Trophoblast cell (in vitro differentiated cells and primary cell): ENCODE measurements around the gene NDUFV3.
A peak's percentile ranks its signal among the peaks of the same experiment; 100 is the strongest.

Experiments used
- DNase-seq, 2 donors: peaks; one replicate each; pipeline ENCODE4 v3.0.0-alpha.2; 2016
- H2AFZ ChIP-seq: 2 replicates; pipeline ENCODE4 v1.6.1; 2013; ENCODE audit warnings: low read length, moderate library complexity, mild to moderate bottlenecking; ENCODE audit not compliant: insufficient read depth, poor library complexity
- H2AK5ac ChIP-seq: 2 replicates; pipeline ENCODE4 v1.6.1; 2013; ENCODE audit warnings: mild to moderate bottlenecking, low read length
- H2BK120ac ChIP-seq: 2 replicates; pipeline ENCODE4 v1.6.1; 2013; ENCODE audit warnings: low read length, mild to moderate bottlenecking, moderate library complexity; ENCODE audit not compliant: insufficient read depth, poor library complexity
- H2BK12ac ChIP-seq: 2 replicates; pipeline ENCODE4 v1.6.1; 2013; ENCODE audit warnings: mild to moderate bottlenecking, low read length, moderate library complexity
- H2BK5ac ChIP-seq: 2 replicates; pipeline ENCODE4 v1.6.1; 2013; ENCODE audit warnings: low read length, low read depth, moderate library complexity, mild to moderate bottlenecking; ENCODE audit not compliant: poor library complexity
- H3K14ac ChIP-seq: 2 replicates; pipeline ENCODE4 v1.6.1; 2013; ENCODE audit warnings: mild to moderate bottlenecking, low read length
- H3K18ac ChIP-seq: 2 replicates; pipeline ENCODE4 v1.6.1; 2013; ENCODE audit warnings: mild to moderate bottlenecking, low read length
- H3K23ac ChIP-seq: 2 replicates; pipeline ENCODE4 v1.6.1; 2013; ENCODE audit warnings: low read length
- H3K27ac ChIP-seq: 2 replicates; pipeline ENCODE4 v1.5.1; 2013; ENCODE audit warnings: low read depth, mild to moderate bottlenecking, inconsistent platforms, low read length, moderate library complexity
- H3K27me3 ChIP-seq: 2 replicates; pipeline ENCODE4 v1.6.1; 2013; ENCODE audit warnings: inconsistent platforms, mild to moderate bottlenecking, low read length, moderate library complexity; ENCODE audit not compliant: insufficient read depth
- H3K36me3 ChIP-seq, 2 experiments: 1 replicate in 1 of 2; 2 replicates in 1 of 2; pipeline ENCODE4 v1.6.1; 2013; ENCODE audit warnings: low read length in 2 of 2, mild to moderate bottlenecking in 2 of 2, moderate library complexity in 1 of 2; ENCODE audit not compliant: insufficient read depth in 2 of 2, control insufficient read depth in 1 of 2
- H3K4ac ChIP-seq: 2 replicates; pipeline ENCODE4 v1.6.1; 2013; ENCODE audit warnings: low read depth, mild to moderate bottlenecking, low read length, moderate library complexity
- H3K4me1 ChIP-seq, 2 experiments: 1 replicate in 1 of 2; 2 replicates in 1 of 2; pipeline ENCODE4 v1.6.1; 2013; ENCODE audit warnings: low read length in 2 of 2, mild to moderate bottlenecking in 2 of 2, moderate library complexity in 1 of 2; ENCODE audit not compliant: insufficient read depth in 2 of 2, control insufficient read depth in 1 of 2
- H3K4me2 ChIP-seq: 2 replicates; pipeline ENCODE4 v1.6.1; 2013; ENCODE audit warnings: inconsistent platforms, mild to moderate bottlenecking, low read length, moderate library complexity
- H3K4me3 ChIP-seq: 2 replicates; pipeline ENCODE4 v1.5.1; 2013; ENCODE audit warnings: mild to moderate bottlenecking, low read depth, low read length, inconsistent platforms
- H3K79me1 ChIP-seq: one replicate; pipeline ENCODE4 v1.6.1; 2013; ENCODE audit warnings: low read length
- H3K79me2 ChIP-seq: 2 replicates; pipeline ENCODE4 v1.6.1; 2013; ENCODE audit warnings: low read length, mild to moderate bottlenecking; ENCODE audit not compliant: control insufficient read depth, insufficient read depth, poor library complexity
- H3K9ac ChIP-seq: 2 replicates; pipeline ENCODE4 v1.6.1; 2013; ENCODE audit warnings: mild to moderate bottlenecking, low read length
- H3K9me3 ChIP-seq: 2 replicates; pipeline ENCODE4 v1.6.1; 2013; ENCODE audit warnings: low read depth, mild to moderate bottlenecking, control low read depth, inconsistent platforms, low read length; ENCODE audit not compliant: insufficient read depth
- H4K12ac ChIP-seq: 2 replicates; pipeline ENCODE4 v1.6.1; 2013; ENCODE audit warnings: low read depth, mild to moderate bottlenecking, low read length, moderate library complexity
- H4K8ac ChIP-seq: 2 replicates; pipeline ENCODE4 v1.6.1; 2013; ENCODE audit warnings: low read depth, mild to moderate bottlenecking, low read length, moderate library complexity
- H4K91ac ChIP-seq: one replicate; pipeline ENCODE4 v1.6.1; 2013; ENCODE audit warnings: low read depth, mild to moderate bottlenecking, low read length, moderate library complexity
- WGBS: extraction: QIAGEN DNeasy Blood & Tissue Kit; methylation state at CpG from one replicate; pipeline ENCODE4 v1.1.7; 2013; ENCODE audit warnings: missing lambda C conversion rate; ENCODE audit not compliant: insufficient read length, insufficient coverage; ENCODE audit errors: extremely low coverage; 5-methylcytosine and 5-hydroxymethylcytosine counted together

NDUFV3 gene

GRCh38 chr21:42849759-42850412 is 43.2 kb upstream of the NDUFV3 start:
- Histone ChIP-seq H4K12ac (no peak overlapping the region), H4K91ac (no peak overlapping the region), H2BK5ac (no peak overlapping the region), H3K14ac (no peak overlapping the region), H3K79me2 (no peaks in the 10 kb centered on the region), H3K23ac (no peak overlapping the region), H2BK12ac (no peak overlapping the region), H2BK120ac (no peak overlapping the region), H3K4me3 (no peak overlapping the region), H3K4me2 (no peak overlapping the region), H2AK5ac (no peak overlapping the region), H2AFZ (no peak overlapping the region), H3K9me3 (peaks cover 2% of the 10 kb centered on the region), H3K9ac (no peak overlapping the region), H3K18ac (no peak overlapping the region), H3K4ac (no peak overlapping the region), H3K36me3 (peaks cover 78 to 86% of the 10 kb centered on the region in 2 experiments), H4K8ac (no peak overlapping the region), H3K27ac (no peak overlapping the region), H3K27me3 (no peaks in the 10 kb centered on the region), H3K79me1 (no peaks in the 10 kb centered on the region), H3K4me1 (no peaks in the 10 kb centered on the region)
- DNase-seq, result no peak
- WGBS, result no CpG with 5 or more reads among the region's 29 CpGs

- no peak for DNase-seq
- Histone ChIP-seq H3K23ac (no peak overlapping the region), H3K9ac (no peak overlapping the region), H3K14ac (no peak overlapping the region), H2AK5ac (no peak overlapping the region), H3K4me1 (no peaks in the 10 kb centered on the region), H4K8ac (no peak overlapping the region), H3K4ac (no peak overlapping the region), H2BK5ac (no peak overlapping the region), H3K18ac (no peak overlapping the region), H3K79me1 (no peaks in the 10 kb centered on the region), H3K27ac (no peak overlapping the region), H3K9me3 (peaks cover 2% of the 10 kb centered on the region), H3K4me2 (no peak overlapping the region), H4K12ac (no peak overlapping the region), H2AFZ (no peak overlapping the region), H3K4me3 (no peak overlapping the region), H2BK120ac (no peak overlapping the region), H4K91ac (no peak overlapping the region), H3K79me2 (no peaks in the 10 kb centered on the region), H3K27me3 (no peaks in the 10 kb centered on the region), H3K36me3 (peaks cover 80 to 88% of the 10 kb centered on the region in 2 experiments), H2BK12ac (no peak overlapping the region)
- WGBS, result no CpG with 5 or more reads among the region's 10 CpGs
Observed at GRCh38 chr21:42850463-42850862, 42.6 kb upstream of the NDUFV3 start.

GRCh38 chr21:42850866-42851391 is 42.2 kb upstream of the NDUFV3 start:
- peaks cover 2% of the 10 kb centered on the region for H3K9me3 ChIP-seq
- H3K23ac ChIP-seq, result no peak overlapping the region
- no peak overlapping the region for H3K14ac ChIP-seq
- no peak overlapping the region for H2BK12ac ChIP-seq
- no peaks in the 10 kb centered on the region for H3K27me3 ChIP-seq
- no peaks in the 10 kb centered on the region for H3K79me1 ChIP-seq
- H2AK5ac ChIP-seq, result no peak overlapping the region
- H4K91ac ChIP-seq, result no peak overlapping the region
- H2BK5ac ChIP-seq, result no peak overlapping the region
- H3K18ac ChIP-seq, result no peak overlapping the region
- H3K4me3 ChIP-seq, result no peak overlapping the region
- no peak overlapping the region for H4K12ac ChIP-seq
- H3K4ac ChIP-seq, result no peak overlapping the region
- no peaks in the 10 kb centered on the region for H3K4me1 ChIP-seq
- no peak overlapping the region for H4K8ac ChIP-seq
- no peak overlapping the region for H2BK120ac ChIP-seq
- peak; percentile 27 to 45 for DNase-seq
- no peak overlapping the region for H3K9ac ChIP-seq
- H3K79me2 ChIP-seq, result no peaks in the 10 kb centered on the region
- H2AFZ ChIP-seq, result no peak overlapping the region
- H3K4me2 ChIP-seq, result no peak overlapping the region
- no CpG with 5 or more reads among the region's 21 CpGs for WGBS
- H3K36me3 ChIP-seq, result peaks cover 81 to 88% of the 10 kb centered on the region in 2 experiments
- H3K27ac ChIP-seq, result no peak overlapping the region

- Histone ChIP-seq H4K8ac (no peak overlapping the region), H2AFZ (no peak overlapping the region)
- WGBS, result no CpG with 5 or more reads among the region's 19 CpGs
Observed at GRCh38 chr21:42851812-42852665, 41.1 kb upstream of the NDUFV3 start.

More at GRCh38 chr21:42851812-42852665, 41.1 kb upstream of the NDUFV3 start:
- H3K4me2 ChIP-seq, result no peak overlapping the region
- no peak overlapping the region for H4K91ac ChIP-seq
- H3K27me3 ChIP-seq, result no peaks in the 10 kb centered on the region
- H2AK5ac ChIP-seq, result no peak overlapping the region
- H3K9me3 ChIP-seq, result peaks cover 2% of the 10 kb centered on the region
- H3K14ac ChIP-seq, result no peak overlapping the region
- no peak overlapping the region for H2BK5ac ChIP-seq
- H3K18ac ChIP-seq, result no peak overlapping the region
- H4K12ac ChIP-seq, result no peak overlapping the region
- no peak overlapping the region for H3K23ac ChIP-seq
- H3K27ac ChIP-seq, result no peak overlapping the region
- H2BK120ac ChIP-seq, result no peak overlapping the region
- no peak overlapping the region for H3K4me3 ChIP-seq
- H3K79me2 ChIP-seq, result no peaks in the 10 kb centered on the region
- no peaks in the 10 kb centered on the region for H3K79me1 ChIP-seq
- no peak for DNase-seq
- H2BK12ac ChIP-seq, result no peak overlapping the region
- peaks cover 86 to 91% of the 10 kb centered on the region in 2 experiments for H3K36me3 ChIP-seq
- no peaks in the 10 kb centered on the region for H3K4me1 ChIP-seq
- no peak overlapping the region for H3K4ac ChIP-seq
- no peak overlapping the region for H3K9ac ChIP-seq
